ENCODE data around the gene ARL16.

The ARL16 gene

GRCh38 chr17:81702934-81703746, 19.5 kb upstream of the ARL16 start, which contains the start of gene MRPL12:
Gene MRPL12 (plus strand): TSS chr17:81703367. CDS start chr17:81703502, 135 bp downstream.
- Mint-ChIP-seq H3K9me3 (peaks cover 3% of the 10 kb centered on the region), H3K27ac (peak within 1 kb of the TSS; percentile 98), H3K4me1 (peaks cover 27% of the 10 kb centered on the region), H3K27me3 (ENCODE audit: low read depth, poor library complexity) (no peaks in the 10 kb centered on the region), H3K36me3 (ENCODE audit: low read depth) (peaks cover 43% of the 10 kb centered on the region), H3K4me3 (peak within 1 kb of the TSS; percentile 97)
- TF ChIP-seq CTCF (IDR thresholded peaks at IDR 0.05): no peak
- peak; percentile 93 for DNase-seq

GRCh38 chr17:81701288-81702071, 17.9 kb upstream of the ARL16 start:
- Mint-ChIP-seq H3K27ac (no peak overlapping the region), H3K9me3 (peaks cover 3% of the 10 kb centered on the region), H3K27me3 (ENCODE audit: low read depth, poor library complexity) (no peaks in the 10 kb centered on the region), H3K36me3 (ENCODE audit: low read depth) (peaks cover 51% of the 10 kb centered on the region), H3K4me3 (peak overlapping the region; percentile 97), H3K4me1 (peaks cover 27% of the 10 kb centered on the region)
- no peak for DNase-seq
- TF ChIP-seq CTCF (IDR thresholded peaks at IDR 0.05): no peak

GRCh38 chr17:81700353-81701287, 17.0 kb upstream of the ARL16 start:
- Mint-ChIP-seq H3K27ac (no peak overlapping the region), H3K4me3 (peak overlapping the region; percentile 70), H3K9me3 (peaks cover 3% of the 10 kb centered on the region), H3K4me1 (peaks cover 27% of the 10 kb centered on the region), H3K36me3 (ENCODE audit: low read depth) (peaks cover 43% of the 10 kb centered on the region), H3K27me3 (ENCODE audit: low read depth, poor library complexity) (no peaks in the 10 kb centered on the region)
- no peak for TF ChIP-seq CTCF (IDR thresholded peaks at IDR 0.05)
- DNase-seq: no peak

- no peaks in the 10 kb centered on the region for H3K27me3 Mint-ChIP-seq (ENCODE audit: low read depth, poor library complexity)
- H3K27ac Mint-ChIP-seq: peak overlapping the region; percentile 97
- no peak overlapping the region for H3K4me3 Mint-ChIP-seq
- H3K9me3 Mint-ChIP-seq: peaks cover 3% of the 10 kb centered on the region
- peaks cover 18% of the 10 kb centered on the region for H3K4me1 Mint-ChIP-seq
- no peak for TF ChIP-seq CTCF (IDR thresholded peaks at IDR 0.05)
- peaks cover 34% of the 10 kb centered on the region for H3K36me3 Mint-ChIP-seq (ENCODE audit: low read depth)
- no peak for DNase-seq
These were observed 13.9 kb upstream of the ARL16 start for GRCh38 chr17:81697261-81698044.

Data from nephron progenitor cell (in vitro differentiated cells).